ENCODE measurements around the gene CYLD.

- TF ChIP-seq SP1 (IDR thresholded peaks at IDR 0.05) (no peak), SUZ12 (IDR thresholded peaks at IDR 0.05) (no peak), L3MBTL2 (conservative IDR thresholded peaks at IDR 0.05) (no peak), FOXM1 (IDR thresholded peaks at IDR 0.05; ENCODE audit: borderline replicate concordance) (no peak), BHLHE40 (IDR thresholded peaks at IDR 0.05; ENCODE audit: borderline replicate concordance) (no peak), FOXK2 (IDR thresholded peaks at IDR 0.05) (no peak), NFRKB (IDR thresholded peaks at IDR 0.05) (no peak), ARNT (IDR thresholded peaks at IDR 0.05) (no peak), ZNF384 (IDR thresholded peaks at IDR 0.05) (no peak), TARDBP (IDR thresholded peaks at IDR 0.05) (no peak), HDGF (IDR thresholded peaks at IDR 0.05; ENCODE audit: borderline replicate concordance) (no peak)
- TF ChIP-seq, protein P1, sequence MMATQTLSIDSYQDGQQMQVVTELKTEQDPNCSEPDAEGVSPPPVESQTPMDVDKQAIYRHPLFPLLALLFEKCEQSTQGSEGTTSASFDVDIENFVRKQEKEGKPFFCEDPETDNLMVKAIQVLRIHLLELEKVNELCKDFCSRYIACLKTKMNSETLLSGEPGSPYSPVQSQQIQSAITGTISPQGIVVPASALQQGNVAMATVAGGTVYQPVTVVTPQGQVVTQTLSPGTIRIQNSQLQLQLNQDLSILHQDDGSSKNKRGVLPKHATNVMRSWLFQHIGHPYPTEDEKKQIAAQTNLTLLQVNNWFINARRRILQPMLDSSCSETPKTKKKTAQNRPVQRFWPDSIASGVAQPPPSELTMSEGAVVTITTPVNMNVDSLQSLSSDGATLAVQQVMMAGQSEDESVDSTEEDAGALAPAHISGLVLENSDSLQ (IDR thresholded peaks at IDR 0.05), result no peak
Observed at GRCh38 chr16:50731989-50732832, 9.7 kb upstream of the CYLD start.
